ENCODE measurements around the gene LRRC7.

DNA sequence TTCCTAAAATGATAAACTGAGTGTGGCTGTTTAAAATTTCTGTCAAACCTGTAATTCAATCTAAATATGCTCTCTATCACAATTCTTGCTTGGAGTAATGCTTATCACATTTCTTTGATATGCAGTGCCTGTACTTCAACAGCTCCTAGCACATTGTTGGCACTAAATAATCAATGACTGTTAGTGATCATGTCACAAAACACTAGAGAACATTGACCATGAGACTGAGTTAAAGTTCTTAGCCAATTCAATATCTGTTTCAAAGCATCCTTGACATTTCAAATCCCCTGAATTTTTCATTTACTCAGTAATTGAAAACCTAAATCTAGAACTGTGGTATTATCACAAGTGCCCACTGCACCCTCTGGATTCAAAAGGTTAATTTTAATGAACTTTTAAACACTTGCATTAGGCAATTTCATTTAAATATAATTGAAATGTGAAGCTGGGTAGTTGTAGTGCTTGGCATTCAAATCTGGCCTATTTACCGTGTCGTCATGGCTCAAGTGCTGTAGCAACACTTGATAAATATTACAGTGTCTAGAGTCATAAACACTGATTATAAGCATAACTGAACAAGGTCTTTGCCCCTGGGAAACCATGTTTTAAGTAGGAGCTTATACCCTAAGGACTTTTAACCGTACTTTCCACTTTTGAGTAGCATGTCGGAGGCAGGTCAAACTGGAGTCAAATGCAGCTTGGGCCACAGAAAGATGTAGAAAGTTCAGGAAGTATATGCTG lies 143.6 kb downstream of the LRRC7 start:
- TF ChIP-seq, protein P1, sequence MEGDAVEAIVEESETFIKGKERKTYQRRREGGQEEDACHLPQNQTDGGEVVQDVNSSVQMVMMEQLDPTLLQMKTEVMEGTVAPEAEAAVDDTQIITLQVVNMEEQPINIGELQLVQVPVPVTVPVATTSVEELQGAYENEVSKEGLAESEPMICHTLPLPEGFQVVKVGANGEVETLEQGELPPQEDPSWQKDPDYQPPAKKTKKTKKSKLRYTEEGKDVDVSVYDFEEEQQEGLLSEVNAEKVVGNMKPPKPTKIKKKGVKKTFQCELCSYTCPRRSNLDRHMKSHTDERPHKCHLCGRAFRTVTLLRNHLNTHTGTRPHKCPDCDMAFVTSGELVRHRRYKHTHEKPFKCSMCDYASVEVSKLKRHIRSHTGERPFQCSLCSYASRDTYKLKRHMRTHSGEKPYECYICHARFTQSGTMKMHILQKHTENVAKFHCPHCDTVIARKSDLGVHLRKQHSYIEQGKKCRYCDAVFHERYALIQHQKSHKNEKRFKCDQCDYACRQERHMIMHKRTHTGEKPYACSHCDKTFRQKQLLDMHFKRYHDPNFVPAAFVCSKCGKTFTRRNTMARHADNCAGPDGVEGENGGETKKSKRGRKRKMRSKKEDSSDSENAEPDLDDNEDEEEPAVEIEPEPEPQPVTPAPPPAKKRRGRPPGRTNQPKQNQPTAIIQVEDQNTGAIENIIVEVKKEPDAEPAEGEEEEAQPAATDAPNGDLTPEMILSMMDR (conservative IDR thresholded peaks at IDR 0.05; ENCODE audit: low read depth, low read length): no peak
- no peak for TF ChIP-seq EZH2 (IDR thresholded peaks at IDR 0.05; ENCODE audit: borderline replicate concordance, low read depth, low read length, poor library complexity, severe bottlenecking)
